HL-60 (cell line): ENCODE results near the gene ZNF562.
"Not testable (repeated sequence)": the region's sequence is repeated elsewhere in the genome, so short reads cannot be mapped to it uniquely, and the experiment has no call there.

Experiments used
- DNase-seq, 2 experiments: peaks; one replicate each; pipeline ENCODE4 v3.0.0-alpha.2; 2010 to 2020; ENCODE audit warnings: low read depth in 1 of 2, low spot score in 1 of 2
- H3K27ac ChIP-seq: fragments of 250-450 bp; sonication (Bioruptor Pico); replicated peaks from 2 replicates; pipeline ENCODE4 v1.5.1; 2020; ENCODE audit warnings: mild to moderate bottlenecking, moderate library complexity
- H3K27me3 ChIP-seq: fragments of 250-450 bp; sonication (Bioruptor Pico); 2 replicates; pipeline ENCODE4 v1.5.1; 2021; ENCODE audit warnings: mild to moderate bottlenecking, moderate library complexity; ENCODE audit not compliant: insufficient read depth, poor library complexity, severe bottlenecking
- H3K4me3 ChIP-seq: replicated peaks from 2 replicates; pipeline ENCODE4 v1.5.1; 2011; ENCODE audit warnings: mild to moderate bottlenecking, control low read depth, low read length; ENCODE audit not compliant: insufficient read depth
- GABPA ChIP-seq: IDR thresholded peaks from 2 replicates; pipeline ENCODE4 v1.6.1; 2012; ENCODE audit warnings: low read depth
- POLR2AphosphoS5 ChIP-seq: IDR thresholded peaks from 2 replicates; pipeline ENCODE4 v1.6.1; 2012; ENCODE audit warnings: low read depth
- SPI1 ChIP-seq: IDR thresholded peaks from 2 replicates; pipeline ENCODE4 v1.6.1; 2012; ENCODE audit warnings: low read depth, mild to moderate bottlenecking, borderline replicate concordance
- TF ChIP-seq, protein P1 (sequence below): IDR thresholded peaks from one replicate; pipeline ENCODE4 v1.5.1; 2011; ENCODE audit warnings: low read length, control low read depth, inconsistent platforms; ENCODE audit not compliant: insufficient read depth
- TF ChIP-seq, protein P2 (sequence below): IDR thresholded peaks from 2 replicates; pipeline ENCODE4 v1.6.1; 2012; ENCODE audit warnings: low read depth; ENCODE audit not compliant: insufficient replicate concordance

The ZNF562 gene

DNA sequence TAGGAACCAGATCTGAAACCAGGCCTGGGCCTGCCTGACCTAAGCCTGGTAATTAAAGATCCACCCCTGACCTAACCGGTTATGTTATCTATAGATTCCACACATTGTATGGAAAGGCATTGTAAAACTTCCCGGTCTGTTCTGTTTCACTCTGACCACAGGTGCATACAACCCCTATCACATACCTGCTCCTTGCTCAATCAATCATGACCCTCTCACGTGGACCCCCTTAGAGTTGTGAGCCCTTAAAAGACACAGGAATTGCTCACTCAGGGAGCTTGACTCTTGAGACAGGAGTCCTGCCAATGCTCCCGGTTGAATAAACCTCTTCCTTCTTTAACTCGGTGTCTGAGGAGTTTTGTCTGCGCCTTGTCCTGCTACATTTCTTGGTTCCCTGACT, 27.3 kb upstream of the ZNF562 start:
- Histone ChIP-seq H3K27me3 (no peaks in the 10 kb centered on the region), H3K4me3 (no peak overlapping the region), H3K27ac (no peak overlapping the region)
- no peak for DNase-seq
- no peak for TF ChIP-seq SPI1
- TF ChIP-seq, protein P1, sequence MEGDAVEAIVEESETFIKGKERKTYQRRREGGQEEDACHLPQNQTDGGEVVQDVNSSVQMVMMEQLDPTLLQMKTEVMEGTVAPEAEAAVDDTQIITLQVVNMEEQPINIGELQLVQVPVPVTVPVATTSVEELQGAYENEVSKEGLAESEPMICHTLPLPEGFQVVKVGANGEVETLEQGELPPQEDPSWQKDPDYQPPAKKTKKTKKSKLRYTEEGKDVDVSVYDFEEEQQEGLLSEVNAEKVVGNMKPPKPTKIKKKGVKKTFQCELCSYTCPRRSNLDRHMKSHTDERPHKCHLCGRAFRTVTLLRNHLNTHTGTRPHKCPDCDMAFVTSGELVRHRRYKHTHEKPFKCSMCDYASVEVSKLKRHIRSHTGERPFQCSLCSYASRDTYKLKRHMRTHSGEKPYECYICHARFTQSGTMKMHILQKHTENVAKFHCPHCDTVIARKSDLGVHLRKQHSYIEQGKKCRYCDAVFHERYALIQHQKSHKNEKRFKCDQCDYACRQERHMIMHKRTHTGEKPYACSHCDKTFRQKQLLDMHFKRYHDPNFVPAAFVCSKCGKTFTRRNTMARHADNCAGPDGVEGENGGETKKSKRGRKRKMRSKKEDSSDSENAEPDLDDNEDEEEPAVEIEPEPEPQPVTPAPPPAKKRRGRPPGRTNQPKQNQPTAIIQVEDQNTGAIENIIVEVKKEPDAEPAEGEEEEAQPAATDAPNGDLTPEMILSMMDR = no peak
- TF ChIP-seq, protein P2, sequence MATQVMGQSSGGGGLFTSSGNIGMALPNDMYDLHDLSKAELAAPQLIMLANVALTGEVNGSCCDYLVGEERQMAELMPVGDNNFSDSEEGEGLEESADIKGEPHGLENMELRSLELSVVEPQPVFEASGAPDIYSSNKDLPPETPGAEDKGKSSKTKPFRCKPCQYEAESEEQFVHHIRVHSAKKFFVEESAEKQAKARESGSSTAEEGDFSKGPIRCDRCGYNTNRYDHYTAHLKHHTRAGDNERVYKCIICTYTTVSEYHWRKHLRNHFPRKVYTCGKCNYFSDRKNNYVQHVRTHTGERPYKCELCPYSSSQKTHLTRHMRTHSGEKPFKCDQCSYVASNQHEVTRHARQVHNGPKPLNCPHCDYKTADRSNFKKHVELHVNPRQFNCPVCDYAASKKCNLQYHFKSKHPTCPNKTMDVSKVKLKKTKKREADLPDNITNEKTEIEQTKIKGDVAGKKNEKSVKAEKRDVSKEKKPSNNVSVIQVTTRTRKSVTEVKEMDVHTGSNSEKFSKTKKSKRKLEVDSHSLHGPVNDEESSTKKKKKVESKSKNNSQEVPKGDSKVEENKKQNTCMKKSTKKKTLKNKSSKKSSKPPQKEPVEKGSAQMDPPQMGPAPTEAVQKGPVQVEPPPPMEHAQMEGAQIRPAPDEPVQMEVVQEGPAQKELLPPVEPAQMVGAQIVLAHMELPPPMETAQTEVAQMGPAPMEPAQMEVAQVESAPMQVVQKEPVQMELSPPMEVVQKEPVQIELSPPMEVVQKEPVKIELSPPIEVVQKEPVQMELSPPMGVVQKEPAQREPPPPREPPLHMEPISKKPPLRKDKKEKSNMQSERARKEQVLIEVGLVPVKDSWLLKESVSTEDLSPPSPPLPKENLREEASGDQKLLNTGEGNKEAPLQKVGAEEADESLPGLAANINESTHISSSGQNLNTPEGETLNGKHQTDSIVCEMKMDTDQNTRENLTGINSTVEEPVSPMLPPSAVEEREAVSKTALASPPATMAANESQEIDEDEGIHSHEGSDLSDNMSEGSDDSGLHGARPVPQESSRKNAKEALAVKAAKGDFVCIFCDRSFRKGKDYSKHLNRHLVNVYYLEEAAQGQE = no peak
- no peak for TF ChIP-seq POLR2AphosphoS5
- TF ChIP-seq GABPA = no peak

DNA sequence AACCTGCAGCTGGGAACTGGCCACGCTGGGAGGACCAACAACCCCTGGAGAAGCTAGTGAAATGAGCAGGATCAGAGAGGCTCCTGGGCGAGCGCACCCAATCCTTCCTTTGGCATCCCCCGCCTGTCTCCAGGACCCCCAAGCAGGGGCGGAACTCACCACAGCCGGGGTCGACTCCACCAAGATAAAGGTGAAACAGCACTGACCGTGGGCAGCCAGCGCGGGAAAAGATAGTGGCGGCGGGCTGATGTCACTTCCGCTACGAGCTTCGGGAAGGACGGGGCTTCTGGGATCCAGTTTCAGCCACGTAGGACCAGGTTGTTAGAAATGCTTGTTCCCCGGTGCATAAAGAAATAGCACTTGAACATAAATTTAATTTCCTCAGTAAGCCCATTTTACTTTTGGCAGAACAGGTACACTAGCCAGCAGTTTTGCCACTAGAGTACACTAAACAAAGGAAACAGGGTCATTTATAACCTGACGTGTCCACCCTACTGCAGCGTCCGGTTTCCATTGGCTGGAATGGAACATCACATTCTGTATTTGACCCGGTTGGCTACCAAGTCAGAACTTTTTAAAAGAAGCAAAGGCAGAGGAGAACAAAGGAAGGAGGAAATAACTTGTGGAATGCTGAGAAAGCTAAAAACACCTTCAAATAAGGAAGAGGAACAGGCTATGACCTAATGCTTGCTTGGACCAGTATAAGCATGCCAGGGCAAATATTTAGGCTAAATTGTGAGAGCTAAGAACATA, 25.5 kb upstream of the ZNF562 start:
- Histone ChIP-seq H3K4me3 (no peak overlapping the region), H3K27ac (no peak overlapping the region), H3K27me3 (no peaks in the 10 kb centered on the region)
- TF ChIP-seq GABPA = no peak
- no peak for TF ChIP-seq SPI1
- TF ChIP-seq, protein P1 = no peak
- TF ChIP-seq POLR2AphosphoS5 = no peak
- TF ChIP-seq, protein P2 = no peak
- DNase-seq = no peak

DNA sequence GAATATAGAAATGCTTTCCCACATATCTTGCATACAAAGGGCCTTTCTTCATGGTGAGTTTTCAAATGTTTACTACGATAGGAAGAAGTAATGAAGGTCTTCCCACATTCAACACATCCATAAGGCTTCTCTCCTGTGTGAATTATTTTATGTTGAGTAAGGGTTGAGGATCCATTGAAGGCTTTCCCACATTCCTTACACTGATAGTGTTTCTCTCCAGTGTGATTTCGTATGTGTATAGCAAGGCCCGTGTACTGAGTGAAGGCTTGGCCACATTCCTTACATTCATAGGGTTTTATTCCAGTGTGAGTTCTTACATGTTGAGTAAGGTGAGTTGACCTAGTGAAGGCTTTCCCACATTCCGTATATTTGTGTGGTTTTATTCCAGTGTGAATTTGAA, 15.4 kb upstream of the ZNF562 start:
- not testable (repeated sequence) for H3K27ac ChIP-seq, DNase-seq, H3K4me3 ChIP-seq, H3K27me3 ChIP-seq

DNA sequence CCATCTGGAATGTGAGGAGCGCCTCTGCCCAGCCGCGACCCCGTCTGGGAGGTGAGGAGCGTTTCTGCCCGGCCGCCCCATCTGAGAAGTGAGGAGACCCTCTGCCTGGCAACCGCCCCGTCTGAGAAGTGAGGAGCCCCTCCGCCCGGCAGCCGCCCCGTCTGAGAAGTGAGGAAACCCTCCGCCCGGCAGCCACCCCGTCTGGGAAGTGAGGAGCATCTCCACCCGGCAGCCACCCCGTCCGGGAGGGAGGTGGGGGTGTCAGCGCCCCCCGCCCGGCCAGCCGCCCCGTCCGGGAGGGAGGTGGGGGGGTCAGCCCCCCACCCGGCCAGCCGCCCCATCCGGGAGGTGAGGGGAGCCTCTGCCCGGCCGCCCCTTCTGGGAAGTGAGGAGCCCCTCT, 5.1 kb upstream of the ZNF562 start:
- H3K4me3 ChIP-seq, DNase-seq, H3K27me3 ChIP-seq: not testable (repeated sequence)

DNA sequence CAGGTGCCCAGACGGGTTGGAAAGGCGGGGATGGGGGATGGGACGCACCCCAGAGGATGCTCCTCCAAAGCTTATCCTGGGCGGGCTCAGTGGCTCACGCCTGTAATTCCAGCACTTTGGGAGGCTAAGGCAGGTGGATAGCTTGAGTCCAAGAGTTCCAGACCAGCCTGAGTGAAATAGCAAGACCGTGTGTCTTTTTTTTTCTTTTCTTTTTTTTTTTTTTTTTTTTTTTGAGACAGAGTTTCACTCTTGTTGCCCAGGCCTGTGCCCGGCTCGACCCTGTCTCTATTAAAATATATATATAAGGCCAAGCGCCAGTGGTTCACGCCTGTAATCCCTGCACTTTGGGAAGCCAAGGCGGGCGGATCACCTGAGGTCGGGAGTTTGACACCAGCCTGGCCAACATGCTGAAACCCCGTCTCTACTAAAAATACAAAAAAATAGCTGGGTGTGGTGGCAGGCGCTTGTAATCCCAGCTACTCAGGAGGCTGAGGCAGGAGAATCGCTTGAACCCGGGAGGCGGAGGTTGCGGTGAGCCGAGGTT, 530 bp upstream of the ZNF562 start:
- H3K4me3 ChIP-seq = peak overlapping the region; percentile 69
- H3K27me3 ChIP-seq, DNase-seq: not testable (repeated sequence)
- H3K27ac ChIP-seq = peak overlapping the region; percentile 94

More for the DNA sequence above, 5.1 kb upstream of the ZNF562 start:
- H3K27ac ChIP-seq = not testable (repeated sequence)
